Stimulated activated CD4-positive, alpha-beta T cell treated with anti-CD3 and anti-CD28 coated beads, Interleukin-15, amount 100 ng/mL, for 24 hours (primary cell): ENCODE measurements around the gene AUTS2.

Source experiments
- DNase-seq: peaks from one replicate; pipeline ENCODE4 v3.0.0-alpha.2; 2020

The AUTS2 gene

GRCh38 chr7:69661342-69661741 is 63.1 kb downstream of the AUTS2 start:
- no peak for DNase-seq

- DNase-seq, result no peak
Observed at GRCh38 chr7:69663911-69664832, 65.9 kb downstream of the AUTS2 start.

- no peak for DNase-seq
Observed at GRCh38 chr7:69665369-69665768, 67.1 kb downstream of the AUTS2 start.

- no peak for DNase-seq
Observed at GRCh38 chr7:69668339-69668870, 70.1 kb downstream of the AUTS2 start.

GRCh38 chr7:69670701-69671100 is 72.4 kb downstream of the AUTS2 start:
- DNase-seq, result no peak

GRCh38 chr7:69673074-69673473 is 74.8 kb downstream of the AUTS2 start:
- DNase-seq, result no peak

GRCh38 chr7:69674701-69675182 is 76.5 kb downstream of the AUTS2 start:
- no peak for DNase-seq

GRCh38 chr7:69676247-69676646 is 78.0 kb downstream of the AUTS2 start:
- DNase-seq, result no peak

- no peak for DNase-seq
Observed at GRCh38 chr7:69677054-69677852, 79.0 kb downstream of the AUTS2 start.

GRCh38 chr7:69677881-69678493 is 79.7 kb downstream of the AUTS2 start:
- no peak for DNase-seq

GRCh38 chr7:69678494-69679187 is 80.4 kb downstream of the AUTS2 start:
- no peak for DNase-seq

GRCh38 chr7:69681181-69681580 is 82.9 kb downstream of the AUTS2 start:
- no peak for DNase-seq

GRCh38 chr7:69682518-69682917 is 84.2 kb downstream of the AUTS2 start:
- no peak for DNase-seq

- no peak for DNase-seq
Observed at GRCh38 chr7:69683002-69683401, 84.7 kb downstream of the AUTS2 start.

GRCh38 chr7:69684369-69685292 is 86.4 kb downstream of the AUTS2 start:
- no peak for DNase-seq

- no peak for DNase-seq
Observed at GRCh38 chr7:69685293-69685631, 87.0 kb downstream of the AUTS2 start.

- no peak for DNase-seq
Observed at GRCh38 chr7:69686366-69686765, 88.1 kb downstream of the AUTS2 start.

GRCh38 chr7:69687739-69688433 is 89.6 kb downstream of the AUTS2 start:
- DNase-seq, result no peak

GRCh38 chr7:69690329-69690728 is 92.1 kb downstream of the AUTS2 start:
- DNase-seq, result no peak

- no peak for DNase-seq
Observed at GRCh38 chr7:69691327-69691726, 93.1 kb downstream of the AUTS2 start.

GRCh38 chr7:69691734-69692133 is 93.5 kb downstream of the AUTS2 start:
- no peak for DNase-seq
